ENCODE data around the gene PDK2.

The PDK2 gene

GRCh38 chr17:50120475-50121253, 25.5 kb downstream of the PDK2 start:
- DNase-seq: no peak

GRCh38 chr17:50122945-50123344, 27.8 kb downstream of the PDK2 start:
- DNase-seq: no peak

DNA sequence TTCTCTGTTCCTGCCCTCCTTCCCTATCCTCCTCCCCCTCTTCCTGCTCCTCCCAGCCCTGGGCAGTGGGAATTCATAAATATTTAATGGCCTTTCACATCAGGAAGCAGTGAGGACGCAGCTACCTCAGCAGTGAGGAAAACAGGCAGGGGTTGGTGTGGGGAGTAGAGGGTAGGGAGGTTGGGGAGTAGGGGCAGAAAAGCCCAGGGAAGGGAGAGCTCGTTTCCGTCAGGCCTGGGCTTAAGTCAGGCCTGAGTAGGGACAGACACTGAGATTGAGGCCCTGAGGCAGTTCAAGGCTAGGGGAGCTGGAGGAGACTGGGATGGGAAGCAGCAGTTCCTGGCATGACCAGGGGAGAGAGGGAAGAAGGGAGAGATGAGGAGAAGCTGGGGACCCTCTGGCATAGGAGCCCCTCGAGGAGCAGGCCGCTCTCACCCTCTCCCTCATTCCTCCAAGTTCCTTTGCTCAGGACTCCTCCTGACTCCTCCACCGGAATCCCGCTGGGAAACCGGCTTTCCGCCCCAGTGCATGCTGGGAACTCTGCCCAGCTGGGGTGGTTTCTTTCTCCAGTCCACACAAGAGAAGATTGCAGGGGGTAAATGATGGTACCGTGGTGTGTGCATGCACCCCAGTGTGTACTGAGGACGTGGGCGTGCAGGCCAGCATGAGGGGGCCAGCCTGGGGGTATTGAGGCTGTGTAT, 28.6 kb downstream of the PDK2 start:
- DNase-seq: no peak

DNA sequence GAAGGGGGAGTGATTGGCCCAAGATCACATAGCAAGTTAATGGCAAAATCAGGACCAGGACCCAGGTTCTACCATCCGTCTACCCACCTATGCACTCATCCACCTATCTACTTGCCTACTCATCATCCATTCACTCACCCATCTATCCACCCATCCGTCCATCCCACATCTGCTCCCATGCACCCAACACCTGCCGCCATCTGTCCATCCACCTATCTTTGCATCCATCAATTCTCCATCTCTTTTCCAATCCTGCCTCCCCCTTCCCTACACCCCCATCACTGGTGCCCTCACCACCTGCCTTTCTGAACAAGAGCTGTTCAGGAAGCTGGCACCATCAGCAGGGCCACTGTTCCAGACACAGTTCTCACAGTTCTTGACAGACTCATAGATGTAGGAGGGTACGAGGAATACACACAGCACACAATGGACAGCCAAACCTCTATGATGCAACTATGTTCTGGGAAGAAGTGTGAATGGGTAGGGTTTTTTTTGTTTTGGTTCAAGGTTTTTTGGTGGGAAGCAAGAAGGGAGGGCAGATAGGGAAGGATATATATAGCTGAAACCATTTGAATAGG, 30.4 kb downstream of the PDK2 start:
- DNase-seq: no peak

DNA sequence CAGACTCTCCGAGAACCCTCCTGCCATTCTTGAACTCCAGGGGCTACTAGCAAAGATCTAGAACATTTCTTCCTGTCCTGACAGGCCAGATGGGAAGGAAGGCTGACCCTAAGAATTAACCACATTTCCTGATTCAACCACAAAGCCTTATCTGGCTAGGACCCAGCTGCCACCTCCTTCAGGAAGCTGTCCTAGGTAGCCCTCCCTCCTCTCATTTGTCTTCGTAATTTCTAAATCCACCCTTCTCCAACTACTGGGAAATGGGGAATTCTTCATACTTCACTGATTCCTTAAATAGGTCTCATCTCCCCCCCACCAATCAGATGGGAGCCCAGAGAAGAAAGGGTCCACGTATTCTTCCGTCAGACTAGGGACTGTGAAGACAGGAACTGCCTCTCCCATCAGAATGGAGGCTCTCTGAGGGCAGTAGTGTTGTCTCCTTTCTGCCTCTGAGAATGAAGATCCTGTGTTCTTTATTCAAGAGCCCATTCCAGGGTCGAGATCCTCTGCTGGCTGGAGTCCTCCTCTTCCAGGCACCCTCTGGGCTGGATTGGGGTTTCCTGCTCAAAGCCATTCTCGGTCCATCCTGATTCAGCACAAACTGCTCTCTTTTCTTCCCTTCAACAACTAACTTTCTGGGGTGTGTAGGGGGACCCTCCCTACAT, 32.7 kb downstream of the PDK2 start:
- peak in 1 of 3 donors; percentile 23 for DNase-seq

DNA sequence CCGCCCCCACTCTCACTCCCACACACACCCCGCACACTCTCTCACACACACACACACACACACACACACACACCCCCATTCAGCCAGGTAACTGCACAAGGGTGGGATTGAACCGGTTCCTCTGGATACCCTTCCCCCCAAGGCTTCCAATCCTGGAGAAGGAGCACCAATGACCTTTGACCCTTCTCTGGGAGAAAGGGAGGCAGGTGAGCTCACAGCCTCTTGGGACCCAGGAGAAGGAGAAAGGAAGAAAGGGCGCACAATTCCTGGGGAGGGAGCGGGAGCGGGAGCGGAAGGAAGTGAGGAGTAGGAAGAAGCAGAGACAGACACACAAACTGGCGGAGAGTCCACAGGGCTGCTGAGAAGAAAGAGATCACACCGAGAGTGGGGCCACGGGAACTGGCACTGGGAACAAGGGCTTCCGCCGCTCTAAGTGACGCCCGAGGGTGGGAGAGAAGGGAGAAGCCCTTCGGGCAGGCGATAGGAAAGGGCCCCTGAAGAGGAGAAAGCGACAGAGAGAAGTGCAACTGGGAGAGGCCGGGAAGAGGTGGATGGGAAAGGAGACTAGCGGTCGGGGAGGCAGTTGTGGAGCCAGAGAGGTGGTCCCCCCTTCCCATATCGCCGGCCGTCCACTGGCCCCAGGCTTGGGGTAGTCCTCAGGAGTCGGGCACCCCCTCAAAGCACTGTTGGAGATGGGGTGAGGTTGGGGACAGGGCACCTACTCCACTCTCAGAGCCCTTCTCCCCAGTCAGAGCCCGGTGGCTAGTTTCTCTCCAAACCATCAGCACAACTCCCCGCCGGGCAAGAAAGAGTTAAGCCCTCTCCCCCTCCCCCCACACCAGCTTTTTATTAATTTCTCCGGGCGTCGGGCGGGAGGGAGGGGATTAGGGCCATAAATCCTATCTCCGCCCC, 33.5 kb downstream of the PDK2 start:
- peak; percentile 42 to 57 (median 50) for DNase-seq

DNA sequence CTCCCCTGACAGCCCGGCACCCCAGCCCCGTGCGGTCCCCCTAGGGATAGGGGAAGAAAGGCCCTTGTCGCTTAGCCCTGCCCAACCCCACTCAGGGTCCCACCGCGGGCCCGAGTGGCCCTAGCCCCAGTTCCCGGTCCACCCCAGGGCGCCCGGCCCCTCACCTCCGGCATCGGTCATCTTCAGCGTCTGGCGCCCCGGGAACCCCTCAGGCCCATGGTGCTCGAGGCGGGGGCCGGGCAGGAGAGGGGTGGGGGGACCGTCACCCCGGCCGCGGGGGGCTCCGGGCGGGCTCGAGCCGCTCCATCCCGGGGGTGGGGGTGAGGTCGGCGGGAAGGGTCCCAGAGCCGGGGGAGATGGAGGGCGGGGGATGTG, 34.2 kb downstream of the PDK2 start:
- no peak for DNase-seq

DNA sequence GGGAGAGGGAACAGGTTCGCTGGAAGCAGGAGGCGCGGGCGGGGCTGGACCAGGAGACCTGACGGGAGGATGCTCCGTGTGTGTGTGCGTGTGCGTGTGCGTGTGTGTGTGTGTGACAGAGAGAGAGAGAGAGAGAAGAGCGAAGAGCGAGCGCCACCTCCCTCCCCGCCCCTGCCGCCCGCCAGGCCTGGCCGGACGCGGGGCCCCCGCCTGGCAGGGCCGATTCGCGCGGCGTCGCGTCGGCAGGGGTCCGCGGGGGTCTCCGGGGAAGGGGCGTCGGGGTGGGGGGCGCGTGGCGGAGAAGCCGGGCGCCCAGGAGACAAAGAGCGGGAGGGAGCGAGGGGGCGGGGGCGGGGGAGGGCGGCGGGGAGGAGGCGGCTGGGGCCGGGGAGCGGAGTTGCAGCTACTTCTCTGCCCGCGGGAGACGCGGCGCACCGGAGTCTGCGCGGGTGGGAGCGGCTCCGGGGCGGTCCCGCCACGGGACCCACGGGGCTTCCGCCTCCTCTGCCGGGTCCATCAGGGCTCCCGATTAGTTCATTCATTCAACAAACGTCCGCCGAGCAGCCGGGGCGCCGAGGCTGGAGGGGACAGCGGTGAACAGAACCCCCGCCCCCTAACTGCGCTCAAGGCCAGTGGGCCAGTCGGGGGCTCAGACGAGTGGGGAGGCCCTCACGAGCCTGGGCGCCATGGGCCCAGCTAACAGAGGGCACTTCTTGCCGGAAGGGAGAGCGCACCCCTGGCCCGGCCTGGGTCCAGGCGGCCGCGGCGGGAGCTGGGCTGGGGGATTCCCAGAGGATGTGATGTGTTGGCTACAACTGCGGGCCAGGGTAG, 34.8 kb downstream of the PDK2 start, which contains the start of gene SAMD14:
TSS of gene SAMD14 (minus strand) at position 433 of the 831 bp plus-strand sequence. CDS start 5,201 bp downstream, outside the sequence.
- DNase-seq: peak; percentile 80 to 91 (median 80)

GRCh38 chr17:50130559-50131305, 35.6 kb downstream of the PDK2 start:
- no peak for DNase-seq

DNA sequence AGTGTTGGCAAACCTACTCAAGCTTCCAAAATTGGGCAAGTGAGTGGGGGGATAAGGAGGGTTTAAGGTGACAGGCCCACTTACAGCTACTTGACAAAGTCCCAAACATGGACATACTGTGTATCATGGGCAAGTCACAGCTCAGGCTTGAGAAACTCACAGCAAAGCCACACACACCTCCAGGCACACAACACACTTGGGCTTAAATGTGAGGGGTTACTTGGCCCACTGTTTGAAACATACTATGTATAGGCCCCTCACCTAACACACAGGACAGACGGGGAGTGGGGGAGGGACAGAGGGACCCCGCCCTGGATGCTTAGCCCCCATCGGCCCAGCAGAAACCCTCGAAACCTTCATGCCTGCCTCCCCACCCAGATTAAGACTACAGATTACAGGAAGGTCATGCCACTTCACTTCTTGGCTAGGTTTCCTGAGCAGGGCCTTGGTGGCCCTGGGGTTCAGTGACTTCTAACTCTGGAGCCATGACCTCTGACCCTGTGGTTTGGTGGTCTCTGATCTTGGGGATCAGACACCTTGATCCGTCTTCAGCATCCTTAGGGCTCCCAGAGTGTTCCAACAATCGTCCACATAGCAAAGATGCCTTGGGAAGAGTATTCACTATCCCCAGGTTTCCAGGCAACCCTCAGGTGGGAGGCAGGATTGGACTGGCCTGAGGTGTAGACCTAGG, 37.1 kb downstream of the PDK2 start:
- no peak for DNase-seq

GRCh38 chr17:50133028-50133768, 38.0 kb downstream of the PDK2 start:
- DNase-seq: no peak

DNA sequence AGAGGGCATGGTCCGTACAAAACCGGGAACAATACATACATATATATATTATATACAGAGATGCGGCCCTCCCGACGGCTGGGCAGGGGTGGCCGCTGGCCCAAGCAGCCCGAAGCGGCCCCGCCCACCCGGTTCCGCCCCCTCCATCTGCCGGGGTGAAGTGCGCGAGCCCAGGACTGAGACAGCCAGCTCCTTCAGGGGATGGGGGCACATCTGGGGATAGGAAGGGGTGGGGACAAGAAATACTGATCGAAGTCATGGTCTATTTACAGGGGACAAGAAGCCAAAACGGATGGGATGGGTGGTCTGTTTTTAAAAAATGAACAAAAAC, 38.6 kb downstream of the PDK2 start:
- no peak for DNase-seq

- no peak for DNase-seq
These were observed 39.3 kb downstream of the PDK2 start for GRCh38 chr17:50134206-50135110.

DNA sequence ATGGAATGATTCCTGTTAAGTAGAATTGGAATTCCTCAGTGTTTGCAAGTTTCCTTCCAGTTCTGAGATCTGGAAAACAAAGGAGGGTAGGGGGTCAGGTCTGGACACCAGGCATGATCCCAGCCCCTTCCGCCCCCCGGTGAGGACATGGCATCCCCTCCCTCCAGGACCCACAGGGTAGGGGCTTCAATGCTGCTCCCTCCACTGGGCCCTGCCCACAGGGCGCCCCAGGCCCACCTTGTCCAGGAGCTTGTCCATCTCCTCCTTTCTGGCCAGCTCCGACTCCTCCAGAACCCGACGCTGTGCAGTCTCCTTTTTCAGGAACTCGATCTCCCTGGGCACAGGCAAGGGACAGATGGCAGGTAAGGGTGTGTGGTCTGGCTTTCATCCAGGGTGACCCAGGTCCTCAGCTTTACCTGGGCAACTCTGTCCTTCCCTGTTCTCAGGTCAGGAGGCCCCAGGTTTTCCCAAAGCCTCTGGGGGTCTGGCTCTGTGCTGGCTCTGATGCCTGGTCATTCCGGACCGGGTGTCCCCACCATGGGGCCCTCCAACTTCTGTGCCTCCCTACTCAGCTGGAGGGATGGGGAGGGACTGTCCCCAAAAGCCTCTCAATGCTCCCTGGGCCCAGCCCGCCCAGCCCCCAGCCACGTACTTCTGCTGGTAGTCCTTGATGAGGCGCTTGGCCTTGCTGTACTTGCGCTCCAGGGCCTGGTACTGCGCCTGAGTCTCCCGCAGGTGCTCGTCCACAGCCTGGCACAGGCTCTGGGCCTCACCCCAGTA, 40.4 kb downstream of the PDK2 start:
- DNase-seq: no peak

DNA sequence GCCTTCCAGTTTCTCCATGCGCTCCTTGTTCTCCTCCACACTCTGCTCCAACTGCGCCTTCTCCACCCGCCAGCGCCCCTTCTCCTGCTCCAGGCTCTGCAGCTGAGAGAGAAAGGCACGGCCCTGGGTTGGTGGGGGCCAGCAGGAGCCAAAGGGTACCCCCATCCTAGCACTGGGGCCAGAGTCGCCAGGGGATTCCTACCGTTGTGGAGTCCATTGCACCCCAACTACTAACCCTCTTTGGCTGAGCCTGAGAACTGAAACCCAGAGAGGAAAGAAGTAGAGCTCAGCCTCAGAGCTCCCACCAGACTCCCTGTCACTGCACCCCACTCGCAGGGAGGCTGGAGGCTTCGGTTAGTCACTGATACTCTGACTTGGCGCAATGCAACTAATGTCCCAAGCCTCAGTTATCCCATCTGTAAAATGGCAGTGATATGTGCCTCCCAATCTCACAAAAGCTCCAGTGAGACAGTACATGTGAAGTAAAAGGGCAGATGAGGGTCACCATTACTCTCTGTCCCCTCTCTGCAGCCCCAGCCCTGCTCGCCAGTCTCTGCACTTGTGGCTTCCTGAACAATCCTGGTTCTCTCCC, 41.0 kb downstream of the PDK2 start:
- no peak for DNase-seq

DNA sequence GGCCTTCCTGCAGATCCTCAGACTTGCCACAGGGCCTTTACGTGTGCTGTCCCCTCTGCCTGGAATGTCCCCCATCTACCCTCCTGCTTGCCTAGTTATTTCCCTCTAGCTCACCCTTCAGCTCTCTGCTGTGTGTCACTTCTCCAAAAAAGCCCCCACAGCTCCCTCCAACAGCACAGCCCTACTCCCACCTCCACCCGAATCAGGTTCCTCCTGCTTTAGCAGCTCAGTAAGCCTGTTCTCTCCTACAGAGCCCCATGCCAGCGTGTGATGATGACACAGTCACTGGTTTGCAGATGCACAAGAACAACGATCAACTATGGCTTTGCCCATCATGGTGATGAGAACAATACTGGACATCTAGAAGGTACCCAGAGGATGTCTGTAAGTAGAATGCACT, 41.9 kb downstream of the PDK2 start:
- DNase-seq: peak; percentile 70 to 85 (median 77)

DNA sequence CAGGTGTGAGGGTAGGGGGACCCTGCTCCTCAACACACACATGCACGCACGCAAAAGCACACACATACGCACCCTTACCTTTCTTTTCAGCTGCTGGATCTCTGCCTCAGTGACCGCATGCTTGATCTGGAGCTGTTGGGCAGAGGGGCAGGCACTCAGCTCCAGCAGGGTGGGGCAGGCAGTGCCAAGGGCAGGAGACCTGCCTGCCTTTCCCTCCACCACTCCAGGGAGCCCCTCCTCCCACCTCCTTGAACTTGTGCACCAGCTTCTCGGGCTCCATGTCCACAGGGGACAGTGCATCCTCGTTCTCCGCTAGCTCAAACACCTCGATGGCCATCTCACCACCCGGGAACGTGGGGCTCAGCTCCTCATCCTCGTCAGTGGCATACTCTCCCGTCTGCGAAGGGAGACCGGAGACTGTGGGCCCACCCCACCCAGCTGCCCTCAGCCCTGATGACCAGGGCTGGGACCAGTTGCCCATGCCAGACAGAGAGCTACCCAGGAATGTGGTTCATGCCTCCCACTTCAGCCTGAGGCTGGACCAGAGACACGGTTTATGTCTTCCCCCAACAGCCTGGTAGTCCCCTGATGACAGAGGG, 44.1 kb downstream of the PDK2 start:
- DNase-seq: no peak

Measured in suppressor macrophage treated with lipopolysaccharide for 1 hour (primary cell).